Chondrocyte (in vitro differentiated cells): ENCODE measurements around the gene VASN. TPM values are rescaled to one million over a fixed set of nuclear protein-coding genes. Genes with fewer than 3 reads are reported as not detected.

Experiments
- DNase-seq: peaks from one replicate; pipeline ENCODE4 v3.0.0; 2021; ENCODE audit warnings: mixed read lengths, low spot score
- H3K27ac Mint-ChIP-seq: one replicate; pipeline ENCODE4 v1.8.0; 2021; ENCODE audit warnings: mild to moderate bottlenecking, moderate library complexity, mixed read lengths; ENCODE audit not compliant: unreplicated experiment
- H3K27me3 Mint-ChIP-seq: 2 replicates; pipeline ENCODE4 v1.8.0; 2021; ENCODE audit warnings: low read depth, mixed read lengths
- H3K36me3 Mint-ChIP-seq: 2 replicates; pipeline ENCODE4 v1.8.0; 2021; ENCODE audit warnings: low read depth, mixed read lengths
- H3K4me1 Mint-ChIP-seq: 2 replicates; pipeline ENCODE4 v1.8.0; 2021; ENCODE audit warnings: low read depth, mild to moderate bottlenecking, mixed read lengths
- H3K4me3 Mint-ChIP-seq: one replicate; pipeline ENCODE4 v1.8.0; 2021; ENCODE audit warnings: mild to moderate bottlenecking, moderate library complexity, mixed read lengths; ENCODE audit not compliant: unreplicated experiment
- H3K9me3 Mint-ChIP-seq: 2 replicates; pipeline ENCODE4 v1.8.0; 2021; ENCODE audit warnings: low read depth, mixed read lengths
- CTCF ChIP-seq: fragments of 200-600 bp; sonication (generic); IDR thresholded peaks from 2 replicates; pipeline ENCODE4 v1.5.0; 2021; ENCODE audit warnings: antibody characterized with exemption, mild to moderate bottlenecking, moderate library complexity
- total RNA-seq: library from RNA; stranded (reverse); gene quantifications from 3 replicates; pipeline ENCODE4 v1.2.1, GENCODE V29; 2021

Gene VASN
- total RNA-seq, 1 donor from 2014 or later: 82.0 TPM

GRCh38 chr16:4428500-4428899 lies 56.9 kb downstream of the VASN start:
- Mint-ChIP-seq H3K4me3 (no peak overlapping the region), H3K27ac (no peak overlapping the region), H3K4me1 (peaks cover 25% of the 10 kb centered on the region), H3K9me3 (no peaks in the 10 kb centered on the region), H3K36me3 (peaks cover 5% of the 10 kb centered on the region), H3K27me3 (no peaks in the 10 kb centered on the region)
- no peak for DNase-seq
- TF ChIP-seq CTCF: no peak

- no peak for TF ChIP-seq CTCF
- peaks cover 19% of the 10 kb centered on the region for H3K4me1 Mint-ChIP-seq
- H3K4me3 Mint-ChIP-seq: no peak overlapping the region
- no peak for DNase-seq
- H3K9me3 Mint-ChIP-seq: no peaks in the 10 kb centered on the region
- no peaks in the 10 kb centered on the region for H3K27me3 Mint-ChIP-seq
- H3K27ac Mint-ChIP-seq: no peak overlapping the region
- peaks cover 14% of the 10 kb centered on the region for H3K36me3 Mint-ChIP-seq
These were observed 59.4 kb downstream of the VASN start for GRCh38 chr16:4431023-4431422.

Other genes starting within 250 kb of the VASN start
- not detected in 3 replicates for gene SRL, start 129.8 kb upstream of the VASN start, total RNA-seq
- 2.5 to 4.0 TPM (median 2.5 TPM) in 3 replicates for gene TFAP4, start 98.8 kb upstream of the VASN start, total RNA-seq
- gene GLIS2, start 55.8 kb upstream of the VASN start, total RNA-seq: 58.7 to 62.8 TPM (median 61.2 TPM) in 3 replicates
- 21.6 to 24.4 TPM (median 22.4 TPM) in 3 replicates for gene PAM16, start 20.5 kb upstream of the VASN start, total RNA-seq
- 18.8 to 26.0 TPM (median 24.6 TPM) in 3 replicates for gene CORO7, start 44.7 kb downstream of the VASN start, total RNA-seq
- gene DNAJA3, start 54.0 kb downstream of the VASN start, total RNA-seq: 27.5 to 28.0 TPM (median 27.8 TPM) in 3 replicates
- 41.0 to 56.3 TPM (median 44.0 TPM) in 3 replicates for gene NMRAL1, start 102.8 kb downstream of the VASN start, total RNA-seq
- 45.9 to 69.4 TPM (median 46.4 TPM) in 3 replicates for gene HMOX2, start 104.5 kb downstream of the VASN start, total RNA-seq
- 23.9 to 36.8 TPM (median 36.4 TPM) in 3 replicates for gene CDIP1, start 166.9 kb downstream of the VASN start, total RNA-seq
- gene C16orf96, start 184.5 kb downstream of the VASN start, total RNA-seq: 0.12 to 0.23 TPM in 2 of 3 replicates, not detected in the other
- 22.9 to 36.6 TPM (median 23.6 TPM) in 3 replicates for gene UBALD1, start 243.0 kb downstream of the VASN start, total RNA-seq